Globus pallidus (tissue), 1 donor: ENCODE data around the gene RNU1-2.
"Not testable (repeated sequence)": the region's sequence is repeated elsewhere in the genome, so short reads cannot be mapped to it uniquely, and the experiment has no call there.

Source experiments
- DNase-seq: peaks from one replicate; pipeline ENCODE4 v3.0.0-alpha.2; 2015; ENCODE audit warnings: low spot score

The RNU1-2 gene

DNA sequence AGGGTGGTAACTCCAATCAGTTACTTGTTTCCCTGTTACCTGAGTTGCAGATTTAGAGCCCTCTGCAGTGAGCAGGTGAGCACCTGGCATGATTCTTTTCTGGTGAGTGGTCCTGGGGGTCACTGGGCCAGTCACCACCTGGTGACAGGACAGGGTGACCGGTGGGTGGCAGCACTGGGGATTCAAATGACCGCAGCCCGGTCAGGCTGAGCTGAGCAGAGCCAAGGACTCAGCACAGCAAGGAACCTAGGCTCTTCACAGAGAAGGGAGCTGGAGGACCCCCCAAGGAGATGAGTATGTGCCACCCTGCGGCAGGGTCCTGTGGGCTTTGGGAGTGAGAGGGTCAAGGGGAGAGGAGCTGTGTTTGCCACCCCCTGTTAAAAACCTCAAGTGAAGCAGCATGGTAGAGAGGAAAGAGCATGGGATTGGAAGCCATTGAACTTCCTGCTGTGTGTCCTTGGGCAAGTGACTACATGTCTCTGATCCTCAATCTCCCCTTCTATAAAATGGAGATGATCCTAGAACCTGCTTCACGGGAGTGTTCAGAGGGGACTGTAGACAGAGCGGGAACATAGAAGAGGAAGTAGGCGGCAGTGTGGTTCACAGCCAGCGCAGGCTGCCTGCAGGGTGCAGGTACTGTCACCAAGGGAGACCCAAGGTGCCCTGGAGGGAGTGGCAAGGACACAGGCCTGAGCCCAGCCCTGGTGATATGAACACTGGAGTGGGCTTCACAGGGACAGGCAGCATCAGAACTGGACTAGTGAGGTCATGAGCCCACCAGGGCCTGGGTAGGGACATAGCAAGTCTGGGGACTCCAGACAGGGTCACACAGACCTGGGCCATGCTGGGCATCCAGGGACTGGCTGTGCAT lies 16.3 kb downstream of the RNU1-2 start:
- DNase-seq: not testable (repeated sequence)

- peak; percentile 57 for DNase-seq
Observed at GRCh38 chr1:16912742-16913141, 17.0 kb downstream of the RNU1-2 start.

DNA sequence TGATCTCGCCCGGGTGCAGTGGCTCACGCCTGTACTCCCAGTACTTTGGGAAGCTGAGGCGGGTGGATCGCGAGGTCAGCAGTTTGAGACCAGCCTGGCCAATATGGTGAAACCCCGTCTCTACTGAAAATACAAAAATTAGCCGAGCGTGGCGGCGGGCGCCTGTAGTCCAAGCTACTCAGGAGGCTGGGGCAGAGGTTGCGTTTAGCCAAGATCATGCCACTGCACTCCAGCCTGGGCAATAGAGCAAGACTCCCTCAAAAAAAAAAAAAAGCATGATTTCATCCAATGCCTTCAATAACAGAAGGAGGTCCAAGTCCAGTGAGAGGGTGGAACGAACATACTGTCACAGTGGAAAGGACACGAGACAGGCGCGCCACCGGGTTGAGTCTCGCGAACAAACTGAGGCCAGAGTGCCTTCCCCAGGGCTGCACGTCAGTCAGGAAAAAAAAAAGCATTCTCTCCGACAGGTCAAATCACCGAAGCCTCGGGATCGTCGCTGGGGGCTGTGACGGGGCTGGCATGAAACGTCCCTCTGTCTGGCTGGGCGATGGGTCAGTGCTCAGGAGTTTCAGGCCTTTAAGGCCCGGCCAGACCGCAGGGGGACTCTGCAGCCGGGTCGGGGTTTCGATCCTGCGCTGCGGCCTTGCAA lies 17.5 kb downstream of the RNU1-2 start:
- DNase-seq: no peak

DNA sequence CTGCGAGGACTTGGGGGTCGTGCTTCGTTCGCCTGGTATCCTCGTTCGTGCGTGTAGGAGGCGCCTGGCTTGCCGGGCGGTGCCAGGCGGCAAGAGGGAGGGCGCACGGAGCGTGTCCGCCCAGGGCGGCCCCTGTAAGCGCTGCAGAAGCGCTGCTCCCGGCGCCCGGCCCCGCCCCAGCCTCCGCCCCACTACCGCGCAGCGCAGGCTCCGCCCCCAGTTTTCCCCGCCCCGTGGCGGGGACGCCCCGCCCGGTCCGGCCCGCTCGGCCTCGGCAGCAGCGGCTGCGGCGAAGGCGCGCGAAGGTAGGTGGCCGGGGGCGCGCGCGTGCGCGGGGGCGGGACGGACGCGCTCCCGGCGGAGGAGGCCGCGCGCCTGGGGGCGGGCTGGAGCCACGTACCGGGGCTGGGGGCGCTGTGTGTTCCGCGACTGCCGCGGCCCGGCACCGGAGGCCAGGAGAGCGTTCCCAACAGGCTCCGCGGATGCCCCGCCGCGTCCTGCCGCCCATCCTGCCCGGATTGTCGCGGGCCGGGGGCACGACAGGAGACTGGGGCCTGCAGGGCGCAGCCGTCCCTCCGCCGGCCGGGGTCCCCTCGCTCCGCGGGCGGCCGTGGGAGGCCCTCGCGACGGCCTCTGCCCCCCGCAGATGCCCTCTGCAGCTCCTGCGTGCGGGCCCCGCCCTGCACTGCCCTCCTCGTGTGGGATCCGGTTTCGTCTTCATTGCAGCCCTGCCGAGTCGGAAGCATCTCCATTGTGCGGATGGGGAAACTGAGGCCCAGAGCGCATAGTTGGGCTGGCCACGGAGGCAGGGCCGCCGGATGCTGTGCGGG lies 18.3 kb downstream of the RNU1-2 start:
- peak; percentile 100 for DNase-seq

- DNase-seq: not testable (repeated sequence)
Observed at GRCh38 chr1:16914928-16915626, 19.3 kb downstream of the RNU1-2 start.

DNA sequence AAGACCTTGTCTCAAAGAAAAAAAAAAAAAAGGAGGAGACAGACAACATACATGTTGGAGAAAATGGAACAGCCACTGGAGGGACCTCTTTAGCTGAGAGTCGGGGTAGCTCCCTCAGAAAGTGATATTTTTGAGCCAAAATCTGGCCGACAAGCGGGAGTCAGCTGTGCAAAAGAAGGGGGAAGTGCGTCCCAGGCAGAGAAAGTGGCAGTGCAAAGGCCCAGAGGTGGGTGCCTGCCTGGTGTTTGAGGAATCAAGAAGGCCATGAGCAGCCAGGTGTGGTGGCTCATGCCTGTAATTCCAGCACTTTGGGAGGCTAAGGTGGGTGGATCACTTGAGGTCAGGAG lies 19.8 kb downstream of the RNU1-2 start:
- peak; percentile 71 for DNase-seq

GRCh38 chr1:16916036-16916880 lies 20.5 kb downstream of the RNU1-2 start:
- DNase-seq: not testable (repeated sequence)

GRCh38 chr1:16918371-16918770 lies 22.6 kb downstream of the RNU1-2 start:
- DNase-seq: no peak

DNA sequence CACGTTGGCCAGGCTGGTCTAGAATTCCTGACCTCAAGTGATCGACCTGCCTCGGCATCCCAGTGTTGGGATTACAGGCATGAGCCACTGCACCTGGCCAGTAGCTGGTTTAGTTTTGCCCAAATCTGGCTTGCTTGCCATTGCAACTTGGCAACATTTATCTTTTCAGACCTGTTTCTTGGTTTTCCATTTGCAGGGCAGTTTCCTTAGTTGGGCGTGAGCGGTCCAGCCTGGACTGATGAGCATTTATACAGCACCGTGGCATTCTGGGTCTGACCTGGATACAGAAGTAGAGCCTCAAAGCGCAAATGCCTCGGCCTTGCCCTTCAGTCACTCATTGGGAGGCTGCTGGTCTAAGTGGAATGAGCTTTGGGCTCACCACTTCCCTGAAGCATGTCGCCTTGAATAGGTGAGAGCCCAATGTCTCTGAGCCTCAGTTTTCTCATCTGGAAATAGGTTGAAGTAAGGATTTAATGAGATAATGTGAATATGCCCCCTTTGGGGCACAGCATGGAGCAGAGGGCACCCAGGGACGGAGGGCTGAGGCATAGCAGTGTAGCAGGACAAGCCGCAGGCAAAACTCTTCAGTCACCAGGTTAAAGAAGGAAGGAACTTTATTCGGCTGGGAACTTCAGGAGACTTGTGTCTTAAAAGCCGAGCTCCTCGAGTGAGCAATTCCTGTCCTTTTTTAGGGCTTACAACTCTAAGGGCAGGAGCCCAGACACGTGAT lies 23.3 kb downstream of the RNU1-2 start:
- DNase-seq: not testable (repeated sequence)

- DNase-seq: no peak
Observed at GRCh38 chr1:16920951-16921350, 25.2 kb downstream of the RNU1-2 start.

GRCh38 chr1:16921391-16922185 lies 25.8 kb downstream of the RNU1-2 start, which contains the start of gene CROCC:
TSS of gene CROCC (plus strand) at chr1:16921931. CDS start at chr1:16922019, 88 bp downstream.
- no peak for DNase-seq

GRCh38 chr1:16922466-16922865 lies 26.7 kb downstream of the RNU1-2 start:
- DNase-seq: no peak

- no peak for DNase-seq
Observed at GRCh38 chr1:16922885-16923431, 27.2 kb downstream of the RNU1-2 start.

GRCh38 chr1:16924216-16924918 lies 28.6 kb downstream of the RNU1-2 start:
- DNase-seq: no peak

GRCh38 chr1:16924919-16925477 lies 29.2 kb downstream of the RNU1-2 start:
- DNase-seq: no peak

- DNase-seq: no peak
Observed at GRCh38 chr1:16925635-16926490, 30.1 kb downstream of the RNU1-2 start.

GRCh38 chr1:16926491-16927073 lies 30.8 kb downstream of the RNU1-2 start:
- no peak for DNase-seq
